HG02571 (cell line): ENCODE data around the gene SPDYC.
"Not testable (repeated sequence)": the region's sequence is repeated elsewhere in the genome, so short reads cannot be mapped to it uniquely, and the experiment has no call there.

Experiments used
- ATAC-seq: cut with Tn5 transposase; IDR thresholded peaks from one replicate; pipeline ENCODE4 v1.9.1; 2021; ENCODE audit warnings: mild to moderate bottlenecking, moderate library complexity; ENCODE audit not compliant: unreplicated experiment

SPDYC gene

GRCh38 chr11:65134240-65134951 is 35.6 kb upstream of the SPDYC start, which contains the start of gene SYVN1:
Gene SYVN1 (minus strand): TSS chr11:65134519. CDS start chr11:65133601, 918 bp downstream.
- ATAC-seq: peak; percentile 53

DNA sequence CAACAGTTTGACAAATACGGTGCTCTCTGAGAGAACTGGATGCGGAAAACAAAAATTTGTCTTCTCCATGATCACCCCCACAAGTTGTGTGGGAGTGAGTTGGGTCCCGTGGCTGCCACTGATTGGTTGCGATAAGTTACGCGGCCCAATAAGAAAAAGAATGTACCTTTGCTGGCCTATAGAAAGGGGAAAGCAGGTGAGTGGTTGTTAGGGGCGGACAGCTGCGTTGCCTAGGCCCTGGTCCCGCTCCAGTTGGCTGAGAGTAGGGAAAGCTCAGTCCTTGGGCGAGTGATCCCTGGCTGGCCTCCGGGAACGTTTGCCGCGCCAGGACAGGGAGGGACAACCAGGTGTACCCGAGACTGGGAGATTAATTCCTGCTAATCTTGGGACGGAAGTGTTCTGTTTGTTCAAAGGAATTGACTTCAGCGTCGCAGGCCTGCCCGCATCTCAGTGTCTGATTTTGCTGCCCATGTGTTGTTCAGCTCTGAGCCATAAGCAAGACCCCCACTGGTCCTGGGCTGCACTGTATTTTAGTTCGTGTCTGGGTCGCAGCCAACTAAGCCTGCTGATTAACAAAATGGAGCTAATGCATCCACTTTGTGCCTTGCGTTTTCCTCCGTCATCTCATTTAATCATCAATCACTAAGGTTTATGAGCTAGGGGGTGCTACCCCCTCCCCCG is 34.9 kb upstream of the SPDYC start:
- peak; percentile 68 for ATAC-seq

DNA sequence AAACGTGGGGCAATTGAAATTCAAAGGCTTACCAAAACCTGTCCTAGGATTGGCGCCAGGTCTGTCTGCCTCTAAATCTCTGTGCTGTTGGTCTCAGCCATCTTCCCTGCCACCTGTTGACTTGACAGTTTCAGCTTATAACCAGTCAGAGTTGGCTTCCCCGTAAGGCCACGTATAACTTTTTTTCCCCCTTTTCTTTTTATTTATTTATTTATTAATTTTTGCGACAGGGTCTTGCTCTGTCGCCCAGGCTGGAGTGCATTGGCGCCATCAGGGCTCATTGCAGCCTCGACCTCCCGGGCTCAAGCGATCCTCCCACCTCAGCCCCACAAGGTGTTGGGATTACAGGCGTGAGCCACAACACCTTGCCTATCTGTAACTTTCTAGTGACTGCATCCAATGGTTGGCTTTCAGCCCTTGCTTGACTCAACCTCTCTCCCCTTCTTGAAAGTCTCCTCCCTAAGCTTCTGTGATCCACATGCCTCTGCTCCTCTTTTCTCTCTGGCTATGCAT is 34.3 kb upstream of the SPDYC start:
- no peak for ATAC-seq

DNA sequence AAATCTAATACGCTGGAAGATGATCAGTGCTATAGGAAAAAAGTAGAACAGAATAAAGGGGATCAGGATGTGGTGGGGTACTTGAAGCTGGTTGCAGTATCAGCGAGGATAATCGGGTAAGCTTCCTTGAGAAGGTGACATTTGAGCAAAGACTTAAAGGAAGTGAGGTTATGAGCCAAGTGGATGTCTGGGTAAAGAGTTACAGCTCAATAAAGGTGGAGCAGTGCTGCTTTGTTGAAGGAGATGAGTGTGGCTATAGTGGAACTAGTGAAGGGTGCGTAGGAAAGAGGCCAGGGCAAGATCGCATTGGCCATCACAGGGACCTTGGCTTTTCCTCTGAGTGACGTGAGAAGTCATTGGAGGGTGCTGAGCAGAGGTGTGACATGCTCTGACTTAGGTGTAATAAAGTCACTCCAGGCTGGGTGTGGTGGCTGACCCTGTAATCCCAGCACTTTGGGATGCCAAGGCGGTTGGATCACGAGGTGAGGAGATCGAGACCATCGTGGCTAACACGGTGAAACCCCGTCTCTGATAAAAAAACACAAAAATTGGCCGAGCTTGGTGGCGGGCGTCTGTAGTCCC is 33.4 kb upstream of the SPDYC start:
- ATAC-seq: no peak

DNA sequence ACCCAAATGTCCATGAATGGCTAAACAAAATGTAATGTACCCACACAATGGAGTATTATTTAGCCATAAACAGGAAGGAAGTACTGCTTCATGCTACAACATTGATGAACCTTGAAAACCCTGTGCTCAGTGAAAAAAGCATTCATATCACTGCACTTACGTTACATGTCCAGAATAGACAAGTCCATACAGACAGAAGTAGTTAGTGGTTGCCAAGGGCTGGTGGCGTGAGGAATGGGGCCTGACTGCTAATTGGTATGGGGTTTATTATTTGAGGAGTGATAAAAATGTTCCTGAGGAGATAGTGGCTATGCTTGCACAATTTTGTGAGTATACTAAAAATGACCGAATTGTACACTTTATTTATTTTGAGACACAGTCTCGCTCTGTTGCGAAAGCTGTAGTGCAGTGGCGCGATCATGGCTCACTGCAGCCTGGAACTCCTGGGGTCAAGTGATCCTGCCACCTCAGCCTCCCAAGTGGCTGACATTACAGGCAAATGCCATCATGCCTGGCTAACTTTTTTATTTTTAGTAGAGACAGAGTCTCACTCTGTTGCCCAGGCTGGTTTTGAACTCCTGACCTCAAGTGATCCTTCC is 28.0 kb upstream of the SPDYC start:
- ATAC-seq: no peak

DNA sequence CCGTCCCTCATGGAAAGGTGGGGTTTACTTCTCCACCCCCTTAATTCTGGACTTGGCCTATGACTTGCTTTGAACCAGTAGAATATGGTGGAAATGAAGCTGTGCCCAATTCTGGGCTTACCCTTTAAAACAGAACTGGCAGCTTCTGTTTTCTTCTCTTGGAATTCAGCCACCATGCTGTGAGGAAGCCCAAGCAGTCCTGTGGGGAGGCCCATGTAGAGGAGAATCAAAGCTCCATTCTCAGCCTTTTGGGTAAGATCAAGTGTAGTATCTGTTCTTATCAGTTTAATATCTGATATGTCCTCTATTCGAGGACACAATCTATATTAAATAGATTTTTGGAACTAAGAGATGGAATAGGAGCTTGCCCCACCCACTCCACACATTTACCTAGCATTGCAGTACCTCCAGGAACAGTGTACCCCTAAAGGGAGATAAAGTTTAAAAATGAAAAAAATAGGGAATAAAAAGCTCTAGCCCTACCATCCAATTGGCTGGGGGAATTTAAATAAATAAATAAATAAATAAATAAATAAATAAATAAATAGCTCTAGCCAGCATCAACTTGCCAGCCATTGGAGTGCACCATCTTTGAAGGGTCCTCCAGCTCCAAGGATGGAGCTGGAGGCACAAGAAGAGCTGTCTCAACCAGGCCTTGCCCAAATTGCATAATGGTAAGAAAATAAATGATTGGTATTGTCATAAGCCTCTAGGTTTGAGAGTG is 22.5 kb upstream of the SPDYC start:
- no peak for ATAC-seq

DNA sequence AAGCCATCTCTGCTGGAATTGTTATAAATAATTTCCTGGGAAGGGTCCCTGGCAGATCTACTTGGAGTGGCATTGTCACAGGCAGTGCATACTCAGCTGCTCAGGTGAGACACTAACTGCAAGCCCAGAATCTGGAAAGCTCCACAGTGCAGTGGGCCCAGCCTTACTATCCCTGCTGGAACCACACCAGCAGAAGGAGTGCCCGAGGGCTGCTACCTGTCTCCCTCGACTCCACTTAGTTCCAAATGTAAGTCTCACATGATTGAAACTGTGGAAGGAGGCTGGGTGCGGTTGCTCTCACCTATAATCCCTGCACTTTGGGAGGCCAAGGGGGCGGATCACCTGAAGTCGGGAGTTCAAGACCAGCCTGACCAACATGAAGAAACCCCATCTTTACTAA is 21.4 kb upstream of the SPDYC start:
- ATAC-seq: no peak

- ATAC-seq: not testable (repeated sequence)
Observed at GRCh38 chr11:65150131-65150508, 19.9 kb upstream of the SPDYC start.

DNA sequence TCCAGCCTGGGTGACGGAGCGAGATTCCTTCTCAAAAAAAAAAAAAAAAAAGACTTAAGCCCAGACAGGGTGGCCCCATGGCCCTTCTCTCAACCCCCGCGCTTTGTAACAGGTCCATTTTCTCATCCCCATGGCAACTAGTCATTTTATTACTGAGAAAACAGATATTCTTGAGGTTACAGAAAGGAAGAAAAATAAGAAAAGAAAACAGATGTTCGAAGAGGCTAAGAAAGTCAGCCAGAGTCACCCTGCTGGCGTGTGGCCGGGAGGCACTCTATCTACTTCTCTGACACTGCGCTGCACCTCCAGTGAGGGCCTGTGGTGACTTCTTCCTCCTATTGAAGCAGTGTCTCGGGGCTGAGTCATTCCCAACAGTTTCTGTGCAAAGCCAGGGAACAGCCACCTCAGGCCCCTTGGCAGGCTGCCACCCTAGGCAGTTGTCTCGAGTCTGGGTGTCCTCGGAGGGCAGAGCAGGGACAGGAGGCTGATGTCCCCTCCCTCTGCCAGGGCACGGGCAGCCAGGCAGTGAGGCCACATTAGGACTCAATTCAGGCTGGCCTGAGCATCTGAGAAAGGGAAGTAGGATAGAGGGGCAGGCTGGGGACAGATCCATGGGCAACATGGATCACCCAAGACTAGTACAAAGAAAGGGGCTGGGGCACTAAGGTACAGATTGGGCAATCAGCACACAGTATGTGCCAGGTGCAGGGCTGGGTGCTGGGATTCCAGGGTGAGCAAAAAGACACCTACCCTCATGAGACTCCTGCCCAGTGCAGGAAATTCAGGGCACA is 19.3 kb upstream of the SPDYC start:
- ATAC-seq: no peak

DNA sequence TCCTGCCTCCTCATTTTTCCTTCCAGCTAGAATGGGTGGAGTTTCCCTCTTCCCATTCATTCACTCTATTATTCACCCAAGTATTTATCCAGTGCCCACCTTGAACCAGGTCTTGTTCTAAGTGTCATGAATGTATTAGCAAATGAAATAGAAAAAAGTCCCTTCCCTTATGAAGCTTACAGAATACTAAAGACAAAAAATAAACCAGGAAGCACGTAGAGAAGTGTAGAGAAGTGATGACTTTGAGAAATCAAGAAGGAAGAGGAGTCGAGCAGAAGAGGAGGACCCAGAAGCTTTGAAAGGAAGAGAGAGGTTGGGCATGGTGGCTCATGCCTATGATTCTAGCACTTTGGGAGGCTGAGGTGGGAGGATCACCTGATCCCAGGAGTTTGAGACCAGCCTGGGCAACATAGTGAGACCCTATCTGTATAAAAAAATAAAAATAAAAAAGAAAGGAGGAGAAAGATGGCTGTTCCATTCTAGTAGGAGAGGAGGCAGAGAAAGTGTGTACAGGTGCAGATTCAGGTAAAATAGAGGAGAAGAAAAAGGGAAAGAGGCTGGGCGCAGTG is 18.6 kb upstream of the SPDYC start:
- no peak for ATAC-seq

DNA sequence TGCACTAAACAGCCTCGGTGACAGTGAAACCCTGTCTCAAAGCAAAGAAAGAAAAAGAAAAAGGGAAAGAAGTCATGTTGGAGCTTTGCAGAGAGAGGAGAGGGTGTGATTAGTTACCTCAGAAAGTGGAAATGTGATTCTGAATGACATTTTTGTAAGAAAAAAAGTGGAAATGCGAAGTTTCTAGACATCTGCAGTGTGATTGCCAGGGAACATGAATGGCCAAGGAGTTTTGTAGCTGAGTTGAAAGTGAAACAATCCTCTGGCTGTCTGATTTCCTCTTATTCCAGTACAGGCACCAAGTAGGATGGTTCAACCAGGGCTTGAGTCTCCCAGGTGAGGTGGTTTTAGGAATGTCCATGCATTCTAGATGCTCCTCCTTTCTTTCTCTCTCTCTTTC is 17.9 kb upstream of the SPDYC start:
- ATAC-seq: no peak

GRCh38 chr11:65156256-65156655 is 13.8 kb upstream of the SPDYC start:
- ATAC-seq: no peak

DNA sequence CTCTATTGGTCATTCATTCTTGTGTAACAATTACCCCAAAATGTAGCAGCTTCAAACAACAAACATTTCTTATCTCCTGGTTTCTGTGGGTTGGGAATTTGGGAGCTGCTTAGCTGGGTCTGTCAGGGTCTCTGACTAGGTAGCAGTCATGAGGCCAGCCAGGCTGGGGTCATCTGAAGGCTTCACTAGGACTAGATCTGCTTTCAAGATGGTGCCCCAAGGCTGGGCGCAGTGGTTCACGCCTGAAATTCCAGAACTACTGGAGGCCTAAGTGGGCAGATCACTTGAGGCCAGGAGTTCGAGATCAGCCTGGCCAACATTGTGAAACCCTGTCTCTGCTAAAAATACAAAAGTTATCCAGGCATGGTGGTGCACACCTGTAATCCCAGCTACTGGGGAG is 13.1 kb upstream of the SPDYC start:
- no peak for ATAC-seq

- no peak for ATAC-seq
Observed at GRCh38 chr11:65157336-65157735, 12.7 kb upstream of the SPDYC start.

GRCh38 chr11:65159012-65159411 is 11.0 kb upstream of the SPDYC start:
- peak; percentile 56 for ATAC-seq

- no peak for ATAC-seq
Observed at GRCh38 chr11:65160643-65161042, 9.4 kb upstream of the SPDYC start.

GRCh38 chr11:65163684-65164083 is 6.3 kb upstream of the SPDYC start:
- ATAC-seq: no peak

DNA sequence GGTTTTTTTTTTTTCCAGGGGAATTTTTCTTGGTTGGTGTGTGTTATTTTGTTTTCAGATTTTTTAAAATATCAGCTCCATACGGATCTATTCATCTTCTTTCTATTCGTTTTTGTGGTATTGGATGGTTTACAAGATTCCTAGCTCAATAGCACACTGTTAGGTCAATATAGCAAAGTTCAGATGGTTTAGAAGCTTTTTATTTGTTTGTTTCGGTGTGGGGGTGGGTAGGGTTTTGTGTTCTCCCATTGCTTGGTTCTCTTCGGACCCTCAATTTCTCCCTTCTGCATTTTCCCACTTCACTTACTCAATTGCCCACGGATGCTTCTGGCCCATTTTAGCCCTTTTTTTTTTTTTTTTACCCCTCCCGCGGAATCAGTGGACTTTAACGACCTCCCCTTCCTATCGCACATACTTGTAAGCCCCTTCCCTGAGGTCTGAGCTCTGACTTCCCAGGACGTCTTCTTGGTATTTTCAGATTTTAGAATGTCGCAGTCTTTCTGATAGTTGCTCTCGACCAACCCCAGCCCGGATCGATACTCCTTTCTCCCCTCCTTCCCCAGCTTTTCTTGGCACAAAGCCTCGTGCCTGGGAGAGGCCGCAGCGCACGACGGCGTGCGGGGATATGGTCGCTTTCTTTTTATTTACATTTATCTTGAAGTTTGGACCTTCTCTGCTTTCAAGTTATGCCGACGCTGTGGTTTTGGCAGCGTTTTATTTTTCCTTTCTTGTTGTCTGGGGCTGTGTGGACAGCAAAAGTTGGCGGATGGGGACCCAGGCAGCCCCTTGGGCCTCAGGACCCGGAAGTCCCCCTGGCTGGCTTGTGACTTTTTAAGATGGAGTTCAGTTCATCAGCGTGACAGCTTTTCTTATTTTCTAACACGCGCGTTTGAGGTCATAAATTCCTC is 4.4 kb upstream of the SPDYC start:
- no peak for ATAC-seq

- ATAC-seq: no peak
Observed at GRCh38 chr11:65166893-65167292, 3.1 kb upstream of the SPDYC start.
